GM19463 (cell line): ENCODE data around the gene PHIP.
"Not testable (repeated sequence)": the region's sequence is repeated elsewhere in the genome, so short reads cannot be mapped to it uniquely, and the experiment has no call there.

Experiments used
- ATAC-seq: cut with Tn5 transposase; IDR thresholded peaks from one replicate; pipeline ENCODE4 v1.9.1; 2021; ENCODE audit warnings: mild to moderate bottlenecking, moderate library complexity; ENCODE audit not compliant: unreplicated experiment

PHIP gene

DNA sequence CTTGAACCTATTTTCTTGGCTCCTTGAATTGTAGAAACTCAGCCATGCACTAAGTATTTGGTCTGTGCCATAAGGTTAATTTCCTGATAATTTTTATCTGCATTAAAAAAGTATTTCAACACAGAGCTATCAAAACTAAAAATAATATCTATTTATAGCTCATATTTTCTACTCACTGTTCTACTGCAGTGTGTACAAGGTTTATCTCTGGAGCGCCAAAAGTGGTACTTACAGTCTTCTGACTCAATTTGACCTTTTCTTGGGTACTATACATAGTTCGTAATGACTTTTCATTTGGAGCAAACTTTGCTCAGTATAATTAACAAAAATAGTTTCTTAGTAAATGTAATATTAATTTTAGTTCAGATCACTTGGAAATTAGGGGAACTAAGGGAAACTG lies 141.5 kb downstream of the PHIP start:
- no peak for ATAC-seq

DNA sequence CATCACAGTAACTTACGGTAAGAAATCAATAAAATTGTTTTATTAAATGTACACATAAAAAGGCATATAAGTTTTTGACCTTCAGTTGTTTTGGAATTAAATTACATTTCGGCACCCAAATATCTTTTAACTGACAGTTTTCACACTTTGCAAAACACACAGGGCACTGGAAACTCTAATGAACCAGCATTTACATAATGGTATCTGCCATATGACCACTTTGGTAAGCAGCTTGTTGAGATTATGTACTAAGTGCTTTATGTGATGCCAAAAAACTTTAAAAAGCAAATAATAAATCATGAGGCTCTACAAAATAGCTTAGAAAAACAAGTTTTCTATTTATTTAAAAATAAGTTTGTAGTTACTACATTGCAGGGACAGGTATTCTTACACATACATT lies 142.5 kb downstream of the PHIP start:
- ATAC-seq = no peak

DNA sequence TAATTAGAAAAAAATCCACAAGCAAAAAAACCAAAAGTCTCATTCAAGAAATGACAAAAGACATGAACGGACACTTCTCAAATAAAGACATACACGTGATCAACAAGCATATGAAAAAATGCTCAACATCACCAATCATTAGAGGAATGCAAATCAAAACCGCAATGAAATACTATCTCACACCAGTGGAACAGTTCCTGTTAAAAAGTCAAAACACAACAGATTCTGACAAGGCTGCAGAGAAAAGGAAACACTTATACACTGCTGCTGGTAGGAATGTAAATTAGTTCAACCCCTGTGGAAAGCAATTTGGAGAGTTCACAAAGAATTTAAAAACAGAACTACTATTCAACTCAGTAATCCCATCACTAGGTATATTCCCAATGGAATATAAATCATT lies 152.7 kb downstream of the PHIP start:
- ATAC-seq = no peak

DNA sequence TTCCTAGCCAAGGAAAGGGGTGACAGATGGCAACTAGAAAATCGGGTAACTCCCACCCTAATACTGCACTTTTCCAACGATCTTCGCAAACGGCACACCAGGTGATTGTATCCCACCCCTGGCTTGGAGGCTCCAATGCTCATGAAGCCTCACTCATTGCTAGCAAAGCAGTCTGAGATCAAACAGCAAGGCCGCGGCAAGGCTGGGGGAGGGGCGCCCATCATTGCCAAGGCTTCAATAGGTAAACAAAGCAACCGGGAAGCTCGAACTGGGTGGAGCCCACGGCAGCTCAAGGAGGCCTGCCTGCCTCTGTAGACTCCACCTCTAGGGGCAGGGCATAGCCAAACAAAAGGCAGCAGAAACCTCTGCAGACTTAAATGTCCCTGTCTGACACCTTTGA lies 156.9 kb downstream of the PHIP start:
- ATAC-seq = not testable (repeated sequence)

DNA sequence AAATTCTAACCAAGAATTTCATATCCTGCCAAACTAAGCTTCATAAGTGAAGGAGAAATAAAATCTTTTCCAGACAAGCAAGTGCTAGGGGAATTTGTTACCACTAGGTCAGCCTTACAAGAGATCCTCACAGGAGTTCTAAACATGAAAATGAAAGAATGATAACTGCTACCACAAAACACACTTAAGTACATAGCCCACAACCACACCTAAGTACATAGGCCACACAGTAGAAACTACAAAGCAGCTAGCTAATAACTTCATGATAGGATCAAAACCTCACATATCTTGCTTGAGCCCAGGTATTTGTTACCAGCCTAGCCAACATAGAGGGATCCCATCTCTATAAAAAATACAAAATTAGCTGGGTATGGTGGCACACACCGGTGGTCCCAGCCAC lies 160.3 kb downstream of the PHIP start:
- ATAC-seq = no peak

DNA sequence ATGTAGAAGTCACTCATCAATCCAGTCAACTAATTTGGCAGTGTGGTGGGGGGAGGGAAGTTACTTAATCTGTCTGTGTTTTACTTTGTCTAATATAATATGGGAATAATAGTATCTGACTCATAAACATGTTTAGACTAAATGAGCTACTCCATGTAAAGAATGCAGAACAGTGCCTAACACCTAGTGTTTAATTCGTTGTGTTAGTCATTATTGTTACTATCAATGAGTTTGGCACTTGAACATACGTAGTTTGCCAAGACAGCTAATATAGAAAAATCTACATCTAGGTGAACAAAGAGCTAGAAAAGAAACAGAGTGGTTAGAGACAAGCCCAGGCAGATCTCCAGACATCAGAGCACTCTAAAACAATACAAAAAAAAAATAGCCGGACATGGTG lies 161.6 kb downstream of the PHIP start:
- ATAC-seq = no peak

DNA sequence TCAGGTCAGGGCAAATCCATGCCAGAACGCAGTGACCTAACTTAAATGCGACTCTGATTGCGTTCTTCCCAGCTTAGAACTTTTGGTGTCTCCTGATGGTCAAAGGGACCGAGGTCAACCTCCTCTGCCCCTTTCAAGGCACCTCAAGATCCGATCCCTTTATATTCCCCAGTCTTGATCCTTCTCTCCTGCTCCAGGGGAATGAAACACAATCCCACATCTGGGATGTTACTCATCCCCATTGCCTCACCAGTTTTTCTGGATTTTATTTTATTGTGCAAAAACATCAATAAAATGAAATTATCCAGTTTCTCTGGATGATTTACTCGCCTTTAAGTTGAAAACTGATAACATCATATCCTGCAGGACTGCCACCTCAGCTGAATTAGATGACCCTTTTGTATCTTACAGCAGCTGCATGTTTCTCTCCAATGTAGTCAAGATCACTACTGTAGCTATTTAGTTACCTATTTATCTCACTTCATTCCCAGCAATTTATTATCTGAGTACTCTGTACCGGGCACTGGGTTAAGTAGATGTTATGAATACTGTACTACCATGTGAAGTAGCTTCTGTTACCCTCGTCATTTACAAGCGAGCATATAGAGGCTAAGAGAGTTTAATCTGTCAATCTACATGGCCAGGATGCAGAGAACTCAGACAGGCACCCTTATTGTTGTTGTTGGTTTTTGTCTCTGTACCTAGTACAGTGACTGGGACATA lies 166.7 kb downstream of the PHIP start:
- no peak for ATAC-seq

DNA sequence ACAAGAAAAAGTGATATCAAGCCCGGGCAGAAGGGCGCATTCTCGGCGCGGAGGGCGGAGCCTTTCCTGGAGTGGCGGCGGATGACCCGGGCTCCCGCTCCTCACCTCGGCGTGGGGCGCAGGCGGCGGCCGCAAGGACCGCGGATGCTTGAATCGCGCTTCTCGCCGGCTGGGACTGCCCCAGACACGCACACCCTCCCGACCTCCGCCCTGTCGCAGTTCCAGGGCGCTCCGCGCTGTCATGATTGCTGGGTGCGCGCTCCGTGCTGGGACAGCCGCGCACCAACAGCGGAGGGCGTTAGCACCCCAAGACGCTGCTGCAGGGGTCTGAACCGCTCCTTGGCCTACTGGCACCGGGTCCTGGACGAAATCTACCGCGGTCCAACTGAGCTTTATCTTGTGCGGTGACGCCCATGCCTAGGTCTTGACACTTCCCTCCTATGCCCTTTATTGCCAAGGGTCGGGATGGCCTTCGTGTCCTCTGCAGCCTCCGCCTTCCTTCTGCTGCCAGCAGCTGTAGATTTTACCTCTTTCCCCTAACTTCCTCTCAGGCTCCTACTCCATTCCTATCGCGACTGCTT lies 167.4 kb downstream of the PHIP start:
- peak; percentile 76 for ATAC-seq

DNA sequence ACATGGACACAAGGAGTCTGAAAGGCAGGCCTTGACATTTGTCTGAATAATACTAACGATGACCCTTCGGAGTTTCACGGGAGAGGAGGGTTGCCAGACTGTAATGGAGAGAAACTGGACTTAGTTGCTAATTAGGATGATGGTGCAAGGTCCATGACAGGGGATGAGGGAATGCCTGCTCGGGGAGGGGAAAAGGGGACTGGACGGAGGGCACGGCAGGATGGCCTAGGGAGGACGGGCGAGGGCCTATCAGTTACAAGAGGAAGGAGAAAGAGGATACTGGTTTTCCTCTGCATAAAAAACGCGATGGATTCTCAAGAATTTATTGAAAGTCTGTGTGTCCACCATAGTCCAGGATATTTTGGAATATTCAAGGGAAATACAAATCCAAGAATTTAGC lies 168.0 kb downstream of the PHIP start:
- no peak for ATAC-seq

DNA sequence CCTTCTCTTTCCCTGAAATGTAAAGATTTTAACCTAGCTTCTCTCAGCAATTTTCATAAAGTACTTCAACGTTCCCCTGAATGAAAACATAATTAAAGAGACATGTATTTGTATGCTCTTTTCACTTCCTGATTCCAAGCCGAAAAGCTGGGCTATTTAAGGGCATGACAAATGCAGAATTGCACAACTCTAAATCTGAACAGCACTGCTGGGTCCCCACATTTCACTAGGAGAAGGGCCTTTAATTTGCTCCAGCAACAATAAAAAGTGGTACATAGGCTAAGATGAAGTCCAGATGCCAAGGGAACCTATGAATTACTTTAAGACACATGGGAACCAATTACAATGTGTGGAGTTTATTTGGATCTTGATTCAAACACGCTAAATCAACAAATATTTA lies 168.7 kb downstream of the PHIP start:
- peak; percentile 40 for ATAC-seq

DNA sequence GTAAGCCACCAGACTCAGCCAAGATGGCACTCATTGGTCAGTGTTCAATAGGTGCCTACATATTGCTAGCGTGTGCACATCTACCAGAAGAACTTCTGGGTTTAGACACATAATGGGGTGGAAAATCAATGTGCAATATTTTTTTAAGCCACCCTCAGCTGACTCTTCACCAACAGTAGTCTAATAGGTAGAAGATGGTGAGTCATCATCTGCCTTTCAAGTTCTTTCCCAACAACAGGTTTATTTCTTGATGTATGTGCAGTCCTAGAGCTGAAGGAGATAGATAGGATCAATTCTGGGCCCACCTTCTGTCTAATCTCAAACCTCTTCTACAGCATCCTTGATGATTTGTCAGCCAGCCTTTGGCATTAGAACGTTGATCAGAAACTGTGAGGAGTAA lies 169.4 kb downstream of the PHIP start:
- no peak for ATAC-seq

DNA sequence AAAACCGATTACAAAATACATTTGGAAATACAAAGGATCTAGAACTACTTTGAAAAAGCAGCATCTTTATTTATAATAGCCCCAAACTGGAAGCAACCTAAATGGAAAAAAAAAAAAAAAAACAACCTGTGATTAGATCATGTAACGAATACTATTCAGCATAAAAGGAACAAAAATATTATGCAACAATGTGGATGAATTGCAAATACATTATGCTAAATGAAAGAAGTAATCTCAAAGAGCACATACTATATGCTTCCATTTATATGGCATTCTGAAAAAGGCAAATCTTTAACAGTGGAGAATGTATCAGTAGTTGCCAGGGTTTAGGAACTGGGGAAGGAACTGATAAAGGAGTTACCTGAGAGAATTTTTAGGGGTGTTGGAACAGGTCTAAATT lies 181.8 kb downstream of the PHIP start:
- no peak for ATAC-seq

DNA sequence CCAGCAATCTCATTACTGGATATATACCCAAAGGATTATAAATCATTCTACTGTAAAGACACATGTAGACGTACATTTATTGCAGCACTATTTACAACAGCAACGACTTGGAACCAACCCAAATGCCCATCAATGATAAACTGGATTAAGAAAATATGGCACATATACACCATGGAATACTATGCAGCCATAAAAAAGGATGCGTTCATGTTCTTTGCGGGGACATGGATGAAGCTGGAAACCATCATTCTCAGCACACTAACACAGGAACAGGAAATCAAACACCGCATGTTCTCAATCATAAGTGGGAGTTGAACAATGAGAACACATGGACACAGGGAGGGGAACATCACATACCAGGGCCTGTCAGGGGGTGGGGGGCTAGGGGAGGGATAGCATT lies 188.2 kb downstream of the PHIP start:
- not testable (repeated sequence) for ATAC-seq
